Esophagus muscularis mucosa (tissue), 4 donors: ENCODE measurements around the gene PHYKPL. TPM values are rescaled to one million over a fixed set of nuclear protein-coding genes. Genes with fewer than 3 reads are reported as not detected.

ENCODE experiments used
- DNase-seq: peaks from one replicate; pipeline ENCODE4 v3.0.0-alpha.2; 2017; ENCODE audit errors: extremely low spot score
- H3K27ac ChIP-seq, 4 donors: fragments of 200-600 bp; sonication (generic); replicated peaks in 1 of 4; 1 replicate in 3 of 4; 2 replicates in 1 of 4; pipeline ENCODE4 v1.5.1; 2016 to 2019; ENCODE audit warnings: mild to moderate bottlenecking in 1 of 4
- H3K27me3 ChIP-seq, 4 donors: fragments of 200-600 bp; sonication (generic); one replicate each; pipeline versions ENCODE4 v1.5.1 to v1.6.0; 2016 to 2019
- H3K36me3 ChIP-seq, 4 donors: fragments of 200-600 bp; sonication (generic); one replicate each; pipeline ENCODE4 v1.5.1; 2016 to 2019
- H3K4me1 ChIP-seq, 4 donors: fragments of 200-600 bp; sonication (generic); one replicate each; pipeline ENCODE4 v1.5.1; 2016 to 2019
- H3K4me3 ChIP-seq, 4 donors: fragments of 200-600 bp; sonication (generic); 1 replicate in 2 of 4; 2 replicates in 2 of 4; pipeline ENCODE4 v1.5.1; 2016 to 2019; ENCODE audit warnings: mild to moderate bottlenecking in 4 of 4, moderate library complexity in 1 of 4
- H3K9me3 ChIP-seq, 4 donors: fragments of 200-600 bp; sonication (generic); 1 replicate in 3 of 4; 2 replicates in 1 of 4; pipeline ENCODE4 v1.5.1; 2016 to 2019
- EP300 ChIP-seq: sonication (generic); formaldehyde crosslinking; IDR thresholded peaks from one replicate; pipeline ENCODE4 v1.6.1; 2017; ENCODE audit warnings: antibody characterized with exemption
- POLR2A ChIP-seq: fragments of 450-650 bp; IDR thresholded peaks from one replicate; pipeline ENCODE4 v1.6.1; 2017; ENCODE audit warnings: antibody characterized with exemption, moderate library complexity, mild to moderate bottlenecking, low read depth
- POLR2AphosphoS5 ChIP-seq, 2 donors: sonication (generic); formaldehyde crosslinking; IDR thresholded peaks; one replicate each; pipeline ENCODE4 v1.6.1; 2017; ENCODE audit warnings: antibody characterized with exemption in 2 of 2
- WGBS: methylation state at CpG from one replicate; pipeline ENCODE4 v1.1.5; 2018; 5-methylcytosine and 5-hydroxymethylcytosine counted together
- intact Hi-C: fragments of 100-400 bp; cut with DNase I; formaldehyde crosslinking; loops from one replicate; pipeline ENCODE4 v1.15.1; 2023
- total RNA-seq, 4 donors: library from RNA; depleted of rRNA; stranded (reverse); fragments of >200 nt; gene quantifications; one replicate each; pipeline versions ENCODE4 v1.1.0 to v1.2.1, GENCODE V29; 2016
- TF ChIP-seq, protein P1 (sequence below), 3 experiments: fragments of 200-600 bp in 2 of 3; fragments of 450-650 bp in 1 of 3; sonication (generic) in 2 of 3; IDR thresholded peaks; one replicate each; pipeline ENCODE4 v1.5.1; 2017 to 2019; ENCODE audit warnings: antibody characterized with exemption in 3 of 3, mild to moderate bottlenecking in 2 of 3, moderate library complexity in 1 of 3

PHYKPL gene
- total RNA-seq, 4 donors from 2014 or later, result 27.4 to 45.1 (median 37.5) TPM

DNA sequence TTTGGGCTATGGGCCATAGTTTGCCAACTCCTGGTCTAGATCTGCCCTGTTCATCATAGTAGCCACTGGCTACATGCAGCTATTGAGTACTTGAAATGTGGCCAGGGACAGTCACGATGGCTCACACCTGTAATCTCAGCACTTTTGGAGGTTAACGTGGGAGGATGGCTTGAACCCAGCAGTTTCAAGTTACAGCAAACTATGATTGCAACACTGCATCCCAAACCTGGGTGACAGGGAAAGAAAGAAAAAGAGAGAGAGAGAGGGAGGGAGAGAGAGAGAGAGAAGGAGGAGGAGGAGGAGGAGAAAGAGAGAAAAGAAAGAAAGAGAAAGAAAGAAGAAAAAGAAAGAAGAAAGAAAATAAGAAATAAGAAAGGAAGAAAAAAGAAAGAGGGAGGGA, 40.4 kb downstream of the PHYKPL start:
- TF ChIP-seq POLR2AphosphoS5 (IDR thresholded peaks at IDR 0.05) (no peak), POLR2A (no peak), EP300 (no peak)
- TF ChIP-seq, protein P1, sequence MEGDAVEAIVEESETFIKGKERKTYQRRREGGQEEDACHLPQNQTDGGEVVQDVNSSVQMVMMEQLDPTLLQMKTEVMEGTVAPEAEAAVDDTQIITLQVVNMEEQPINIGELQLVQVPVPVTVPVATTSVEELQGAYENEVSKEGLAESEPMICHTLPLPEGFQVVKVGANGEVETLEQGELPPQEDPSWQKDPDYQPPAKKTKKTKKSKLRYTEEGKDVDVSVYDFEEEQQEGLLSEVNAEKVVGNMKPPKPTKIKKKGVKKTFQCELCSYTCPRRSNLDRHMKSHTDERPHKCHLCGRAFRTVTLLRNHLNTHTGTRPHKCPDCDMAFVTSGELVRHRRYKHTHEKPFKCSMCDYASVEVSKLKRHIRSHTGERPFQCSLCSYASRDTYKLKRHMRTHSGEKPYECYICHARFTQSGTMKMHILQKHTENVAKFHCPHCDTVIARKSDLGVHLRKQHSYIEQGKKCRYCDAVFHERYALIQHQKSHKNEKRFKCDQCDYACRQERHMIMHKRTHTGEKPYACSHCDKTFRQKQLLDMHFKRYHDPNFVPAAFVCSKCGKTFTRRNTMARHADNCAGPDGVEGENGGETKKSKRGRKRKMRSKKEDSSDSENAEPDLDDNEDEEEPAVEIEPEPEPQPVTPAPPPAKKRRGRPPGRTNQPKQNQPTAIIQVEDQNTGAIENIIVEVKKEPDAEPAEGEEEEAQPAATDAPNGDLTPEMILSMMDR (IDR thresholded peaks at IDR 0.05), result no peak
- DNase-seq, result no peak
- 59% methylated on average over 2 of the region's 2 CpGs for WGBS
- H3K9me3 ChIP-seq, result no peaks in the 10 kb centered on the region
- H3K27ac ChIP-seq, result no peak overlapping the region
- peaks cover 0 to 29% (median 0%) of the 10 kb centered on the region in 4 donors for H3K27me3 ChIP-seq
- H3K36me3 ChIP-seq, result no peaks in the 10 kb centered on the region
- no peaks in the 10 kb centered on the region for H3K4me1 ChIP-seq
- intact Hi-C loops, result no loop called here
- no peak overlapping the region for H3K4me3 ChIP-seq

DNA sequence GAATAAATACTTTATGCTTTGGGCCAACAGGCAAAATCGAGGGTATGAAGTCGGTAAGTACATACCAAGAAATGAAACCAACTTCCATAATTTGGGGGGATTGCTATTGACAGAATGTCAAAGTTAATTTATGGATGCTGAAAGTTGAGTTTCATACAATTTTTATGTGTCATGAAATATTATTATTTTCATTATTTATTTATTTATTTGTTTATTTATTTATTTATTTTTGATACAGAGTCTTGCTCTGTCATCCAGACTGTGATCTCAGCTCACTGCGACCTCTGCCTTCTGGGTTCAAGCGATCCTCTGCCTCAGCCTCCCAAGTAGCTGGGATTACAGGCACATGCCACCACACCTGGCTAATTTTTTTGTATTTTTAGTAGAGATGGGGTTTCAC, 40.9 kb downstream of the PHYKPL start:
- H3K4me1 ChIP-seq, result no peaks in the 10 kb centered on the region
- intact Hi-C loops, result no loop called here

GRCh38 chr5:178189433-178189832, 43.2 kb downstream of the PHYKPL start:
- H3K4me3 ChIP-seq, result no peak overlapping the region
- no peaks in the 10 kb centered on the region for H3K36me3 ChIP-seq
- DNase-seq, result no peak
- intact Hi-C loops, result no loop called here
- peaks cover 0 to 24% (median 0%) of the 10 kb centered on the region in 4 donors for H3K27me3 ChIP-seq
- H3K9me3 ChIP-seq, result no peaks in the 10 kb centered on the region
- H3K27ac ChIP-seq, result no peak overlapping the region
- 41% methylated on average over 2 of the region's 2 CpGs for WGBS
- no peaks in the 10 kb centered on the region for H3K4me1 ChIP-seq
- TF ChIP-seq, protein P1 (IDR thresholded peaks at IDR 0.05), result no peak
- TF ChIP-seq POLR2AphosphoS5 (IDR thresholded peaks at IDR 0.05) (no peak), POLR2A (no peak), EP300 (no peak)

More for the DNA sequence above, 40.9 kb downstream of the PHYKPL start:
- Histone ChIP-seq H3K27ac (no peak overlapping the region), H3K4me3 (no peak overlapping the region), H3K9me3 (no peaks in the 10 kb centered on the region), H3K36me3 (no peaks in the 10 kb centered on the region), H3K27me3 (peaks cover 0 to 29% (median 0%) of the 10 kb centered on the region in 4 donors)
- no peak for DNase-seq
- WGBS, result 83% methylated on average over 4 of the region's 4 CpGs
- TF ChIP-seq, protein P1 (IDR thresholded peaks at IDR 0.05), result no peak

DNA sequence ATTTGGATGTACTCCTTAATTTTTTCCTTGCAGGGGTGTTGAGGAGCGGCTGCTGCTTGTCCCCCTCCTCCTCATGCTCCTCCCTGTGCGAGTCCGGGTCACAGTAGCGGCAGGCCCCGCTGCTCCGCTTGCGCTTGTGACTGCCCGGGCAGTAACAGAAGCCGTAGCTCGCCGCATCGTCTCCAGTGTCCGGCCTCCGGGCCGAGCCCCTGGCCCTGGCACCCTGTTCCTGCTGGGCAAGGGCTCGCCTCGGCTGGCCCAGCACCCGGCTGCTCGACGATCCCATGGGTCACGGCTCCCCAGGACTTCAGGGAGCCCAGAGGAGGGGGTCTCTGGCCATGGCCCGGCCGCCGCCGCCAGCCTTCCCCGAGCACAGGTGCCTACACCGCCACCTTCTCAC, 45.6 kb downstream of the PHYKPL start, which contains the start of gene GMCL2:
GMCL2 (minus strand) TSS at position 358 of the 400 bp plus-strand sequence; CDS start at position 286, 72 bp downstream.
- intact Hi-C loops, result no loop called here
- Histone ChIP-seq H3K4me1 (no peaks in the 10 kb centered on the region), H3K9me3 (no peaks in the 10 kb centered on the region), H3K36me3 (no peaks in the 10 kb centered on the region), H3K27ac (no peak within 1 kb of the TSS), H3K4me3 (no peak within 1 kb of the TSS), H3K27me3 (peaks cover 0 to 9% (median 0%) of the 10 kb centered on the region in 4 donors)
- no peak for DNase-seq
- WGBS, result 74% methylated on average over 12 of the region's 27 CpGs
- TF ChIP-seq POLR2A (no peak), EP300 (no peak), POLR2AphosphoS5 (IDR thresholded peaks at IDR 0.05) (no peak)
- TF ChIP-seq, protein P1 (IDR thresholded peaks at IDR 0.05), result no peak

GRCh38 chr5:178186427-178186826, 46.2 kb downstream of the PHYKPL start:
- Histone ChIP-seq H3K9me3 (no peaks in the 10 kb centered on the region), H3K4me3 (no peak overlapping the region), H3K36me3 (no peaks in the 10 kb centered on the region), H3K27me3 (peaks cover 0 to 9% (median 0%) of the 10 kb centered on the region in 4 donors), H3K27ac (no peak overlapping the region), H3K4me1 (no peaks in the 10 kb centered on the region)
- WGBS, result 59% methylated on average over 6 of the region's 6 CpGs
- TF ChIP-seq, protein P1 (IDR thresholded peaks at IDR 0.05), result no peak
- no peak for TF ChIP-seq EP300
- TF ChIP-seq POLR2AphosphoS5 (IDR thresholded peaks at IDR 0.05), result no peak
- intact Hi-C loops, result no loop called here
- DNase-seq, result no peak
